TTC549 (cell line): Measurements from ENCODE around the gene AKNAD1.
A peak's percentile ranks its signal among the peaks of the same experiment; 100 is the strongest.
"Not testable (repeated sequence)": the region's sequence is repeated elsewhere in the genome, so short reads cannot be mapped to it uniquely, and the experiment has no call there.

Source experiments
- FAIRE-seq: peaks from 2 replicates; lab custom pipeline; 2012; peaks lifted over from hg19 to GRCh38; lab: Jason Lieb, UNC

The AKNAD1 gene, protein sequence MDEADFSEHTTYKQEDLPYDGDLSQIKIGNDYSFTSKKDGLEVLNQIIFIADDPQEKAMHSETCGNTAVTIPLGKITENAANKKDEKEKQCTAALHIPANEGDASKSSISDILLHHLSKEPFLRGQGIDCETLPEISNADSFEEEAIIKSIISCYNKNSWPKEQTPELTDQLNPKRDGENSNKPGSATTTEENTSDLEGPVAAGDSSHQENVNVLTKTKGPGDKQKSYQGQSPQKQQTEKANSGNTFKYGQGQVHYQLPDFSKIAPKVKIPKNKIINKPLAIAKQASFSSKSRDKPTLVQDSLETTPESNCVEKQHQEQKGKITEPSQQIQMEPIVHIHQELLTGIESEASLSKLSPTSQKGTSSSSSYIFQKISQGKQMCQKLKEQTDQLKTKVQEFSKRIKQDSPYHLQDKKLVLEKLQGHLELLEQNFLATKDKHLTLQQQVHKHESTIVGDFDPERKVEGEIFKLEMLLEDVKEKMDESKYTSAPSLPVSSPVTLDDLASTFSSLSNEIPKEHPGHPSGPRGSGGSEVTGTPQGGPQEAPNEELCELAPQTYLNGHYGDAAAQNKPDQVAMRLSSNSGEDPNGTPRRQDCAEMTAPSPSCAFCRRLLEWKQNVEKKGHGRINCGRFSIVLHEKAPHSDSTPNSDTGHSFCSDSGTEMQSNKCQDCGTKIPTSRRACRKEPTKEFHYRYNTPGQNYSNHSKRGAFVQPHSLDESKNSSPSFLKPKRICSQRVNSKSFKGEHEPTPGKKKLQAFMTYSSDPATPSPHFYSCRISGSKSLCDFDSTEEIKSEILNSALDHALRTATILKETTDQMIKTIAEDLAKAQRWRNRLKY

DNA sequence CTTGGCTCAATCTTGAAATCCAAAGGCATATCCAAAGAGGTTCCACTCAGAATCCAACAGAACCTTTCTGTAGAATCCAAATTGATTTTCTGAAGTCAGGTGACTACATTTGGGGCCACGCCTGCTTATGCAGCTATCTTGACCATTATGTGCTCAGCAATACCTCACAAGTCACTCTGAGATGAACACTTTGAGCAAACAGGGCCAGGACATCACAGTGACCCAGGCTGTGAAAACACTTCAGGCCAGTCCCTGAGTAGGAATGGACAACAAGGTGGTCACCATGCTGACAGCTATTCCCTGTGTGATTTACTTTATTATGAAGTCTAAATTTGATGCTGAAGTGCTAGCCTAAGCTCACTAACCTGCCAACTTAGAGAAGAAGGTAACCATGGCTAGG is at the start of gene AKNAD1:
Gene AKNAD1 (minus strand): TSS at position 101 of the 400 bp plus-strand sequence. CDS start 4,430 bp downstream, outside the sequence.
- FAIRE-seq: no peak

DNA sequence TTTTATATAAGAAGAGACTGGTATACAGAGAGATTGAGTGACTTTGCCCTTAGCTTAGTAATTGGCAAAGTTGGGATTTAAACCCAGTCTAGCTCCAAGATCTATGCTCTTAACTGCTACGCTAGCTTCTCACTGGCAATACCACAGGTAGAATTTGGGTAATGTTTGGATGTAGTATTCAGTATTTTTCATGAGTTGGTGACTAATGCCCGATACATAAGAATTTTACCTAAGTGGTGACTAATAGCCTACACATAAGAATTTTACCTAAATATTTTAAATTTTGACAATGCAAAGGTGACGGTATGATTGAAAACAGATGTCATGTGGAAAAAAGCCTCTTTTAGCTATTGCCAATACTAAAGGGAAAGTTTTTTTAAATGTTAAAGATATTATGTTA is 44.2 kb upstream of the AKNAD1 start:
- FAIRE-seq: no peak

DNA sequence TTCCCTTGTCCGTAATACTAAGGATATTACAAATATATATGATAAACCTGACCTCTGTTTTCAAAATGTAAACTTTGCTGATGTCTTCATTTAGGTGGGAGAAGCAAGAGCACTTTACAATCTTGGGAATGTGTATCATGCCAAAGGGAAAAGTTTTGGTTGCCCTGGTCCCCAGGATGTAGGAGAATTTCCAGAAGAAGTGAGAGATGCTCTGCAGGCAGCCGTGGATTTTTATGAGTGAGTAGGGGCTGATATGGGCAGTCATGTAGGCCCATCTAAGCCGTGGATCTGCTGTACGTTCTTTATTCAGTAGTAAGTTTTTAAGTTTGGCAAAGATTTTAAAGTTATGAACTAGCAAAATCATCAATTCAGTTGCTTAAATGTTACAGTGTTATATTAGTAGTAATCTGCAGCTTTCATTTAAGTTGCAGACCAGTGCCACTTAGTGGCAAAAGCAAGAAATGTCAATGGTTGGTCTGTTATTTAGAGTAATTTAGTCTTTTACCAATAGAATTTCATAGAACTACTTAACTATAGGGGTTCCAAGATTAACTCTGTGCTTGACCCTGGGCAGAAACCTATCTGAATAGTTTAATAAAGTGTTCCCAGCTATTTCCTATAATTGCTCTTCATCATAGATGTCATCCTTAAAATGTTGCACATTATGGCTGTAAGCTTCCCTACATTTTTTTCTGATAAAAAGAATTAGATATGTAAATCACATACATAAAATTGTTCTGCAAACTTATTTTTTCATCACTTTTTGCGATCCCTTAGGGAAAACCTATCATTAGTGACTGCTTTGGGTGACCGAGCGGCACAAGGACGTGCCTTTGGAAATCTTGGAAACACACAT is 41.2 kb upstream of the AKNAD1 start:
- peak; percentile 84 for FAIRE-seq

DNA sequence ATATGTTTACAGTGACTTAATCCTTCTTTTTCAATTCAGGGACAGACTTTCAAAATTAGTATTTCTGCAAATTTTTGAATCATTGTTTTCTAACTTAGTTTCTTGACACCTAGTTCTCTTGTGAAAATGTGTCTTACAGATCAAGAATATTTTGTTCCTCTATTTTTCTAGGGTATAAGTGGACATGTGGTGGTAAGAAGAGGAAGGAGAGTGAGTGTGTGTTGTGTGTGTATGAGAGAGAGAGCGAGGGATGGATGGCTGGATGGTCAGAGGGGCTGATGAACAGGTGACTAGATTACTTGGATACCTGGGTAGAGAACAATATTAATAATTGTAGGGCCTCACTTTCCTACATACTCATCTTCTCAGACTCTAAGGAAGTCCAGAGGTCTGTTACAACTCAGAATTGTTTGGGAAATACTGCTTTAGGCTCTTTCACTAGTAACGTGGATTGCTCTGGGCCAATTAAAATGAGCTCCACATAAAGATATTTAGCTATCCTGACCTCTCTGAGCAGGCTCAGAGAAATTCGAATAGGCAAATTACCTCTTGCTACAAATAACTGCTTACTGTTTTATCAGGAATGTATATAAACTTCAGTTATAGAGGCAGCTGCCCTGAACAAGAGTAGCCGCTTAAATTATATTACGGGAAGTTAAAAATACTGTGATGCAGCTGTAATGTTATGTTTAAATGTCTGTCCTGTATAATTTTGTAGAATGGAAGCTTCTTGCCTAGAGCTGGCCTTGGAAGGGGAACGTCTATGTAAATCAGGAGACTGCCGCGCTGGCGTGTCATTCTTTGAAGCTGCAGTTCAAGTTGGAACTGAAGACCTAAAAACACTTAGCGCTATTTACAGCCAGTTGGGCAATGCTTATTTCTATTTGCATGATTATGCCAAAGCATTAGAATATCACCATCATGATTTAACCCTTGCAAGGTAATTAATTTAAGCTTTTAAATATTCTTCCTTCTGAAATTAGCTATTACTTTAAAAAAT is 39.6 kb upstream of the AKNAD1 start:
- FAIRE-seq: no peak

DNA sequence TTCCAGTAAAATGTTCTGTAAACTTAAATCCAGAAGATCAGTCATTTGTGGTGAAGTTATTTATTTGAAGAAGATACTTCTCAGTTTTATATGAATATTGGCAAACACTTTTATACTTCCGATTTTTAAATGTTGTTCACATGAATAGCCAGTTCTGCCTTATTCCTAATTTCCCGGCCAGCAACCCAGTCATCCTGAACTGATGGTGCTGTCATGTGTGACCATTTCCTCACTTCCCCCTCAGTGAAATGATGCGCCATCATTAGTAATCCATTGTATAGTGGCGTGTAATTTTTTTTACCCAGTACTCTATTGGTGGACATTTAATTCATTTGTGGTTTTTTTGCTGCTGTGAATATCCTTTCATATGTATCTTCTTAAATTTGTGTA is 36.2 kb upstream of the AKNAD1 start:
- no peak for FAIRE-seq

DNA sequence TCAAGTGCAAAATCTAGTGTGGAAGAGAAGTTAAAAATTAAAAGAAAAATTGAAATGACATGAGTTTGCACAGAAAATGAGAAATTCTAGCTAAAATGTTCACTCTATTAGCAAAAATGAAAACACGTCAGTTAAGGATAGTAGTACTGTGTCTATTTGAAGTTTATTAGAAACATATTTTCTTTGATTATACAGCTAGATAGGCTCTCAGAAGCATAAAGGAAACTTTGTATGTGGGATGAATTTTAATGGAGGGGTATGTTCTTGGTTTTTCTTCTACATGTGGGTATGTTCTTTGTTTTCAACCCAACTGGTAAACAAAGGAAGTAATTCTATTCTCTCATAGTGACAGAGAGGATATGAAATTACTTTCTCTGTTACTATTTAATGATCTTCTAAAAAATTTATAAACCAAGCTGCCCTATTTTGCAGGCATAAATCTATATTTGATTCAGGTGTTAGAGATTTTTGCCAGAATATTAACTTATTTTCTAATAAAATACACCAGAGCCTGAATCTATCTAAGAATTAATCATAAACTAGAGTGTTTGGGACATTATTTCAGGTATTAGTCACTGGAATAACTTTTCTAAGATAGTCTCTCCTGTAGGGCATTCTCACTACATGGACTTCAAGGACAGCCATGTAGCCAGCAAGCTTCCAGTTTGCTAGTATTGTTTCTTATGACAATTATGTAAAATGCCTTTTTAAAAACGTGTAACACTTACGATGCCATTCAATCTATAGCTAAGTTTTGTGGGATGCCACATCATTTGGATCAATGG is 35.7 kb upstream of the AKNAD1 start:
- FAIRE-seq: no peak

DNA sequence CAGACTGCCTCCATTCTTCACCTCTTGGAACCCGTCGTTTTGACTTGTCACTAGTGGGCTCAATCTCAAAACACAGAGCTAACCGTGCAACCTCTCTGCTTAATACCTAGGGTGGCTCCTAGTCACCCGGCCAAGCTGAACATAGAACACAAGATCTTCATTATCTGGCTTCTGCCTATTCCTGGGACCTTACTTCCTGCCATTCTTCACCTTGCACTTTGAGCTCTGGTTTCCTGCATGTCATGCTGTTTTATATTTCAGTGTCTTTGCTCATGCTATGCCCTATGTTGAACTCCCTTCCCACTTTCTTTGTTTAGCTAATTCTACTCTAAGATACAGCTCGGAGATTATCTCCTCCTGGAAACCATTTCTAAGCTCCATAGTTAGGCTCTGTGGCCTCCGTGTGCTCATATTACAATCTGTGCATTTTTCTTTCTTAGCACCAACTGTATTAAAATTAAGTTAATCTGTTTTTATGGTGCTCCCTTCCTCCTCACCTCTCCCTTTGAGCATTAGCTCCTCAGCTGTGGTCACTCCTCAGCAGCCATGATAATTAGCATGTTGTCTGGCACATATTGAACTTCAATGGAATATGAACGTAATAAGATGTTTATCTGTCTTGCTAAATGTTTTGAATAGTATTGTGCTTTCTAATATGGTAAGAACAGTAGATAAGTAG is 33.0 kb upstream of the AKNAD1 start:
- no peak for FAIRE-seq

DNA sequence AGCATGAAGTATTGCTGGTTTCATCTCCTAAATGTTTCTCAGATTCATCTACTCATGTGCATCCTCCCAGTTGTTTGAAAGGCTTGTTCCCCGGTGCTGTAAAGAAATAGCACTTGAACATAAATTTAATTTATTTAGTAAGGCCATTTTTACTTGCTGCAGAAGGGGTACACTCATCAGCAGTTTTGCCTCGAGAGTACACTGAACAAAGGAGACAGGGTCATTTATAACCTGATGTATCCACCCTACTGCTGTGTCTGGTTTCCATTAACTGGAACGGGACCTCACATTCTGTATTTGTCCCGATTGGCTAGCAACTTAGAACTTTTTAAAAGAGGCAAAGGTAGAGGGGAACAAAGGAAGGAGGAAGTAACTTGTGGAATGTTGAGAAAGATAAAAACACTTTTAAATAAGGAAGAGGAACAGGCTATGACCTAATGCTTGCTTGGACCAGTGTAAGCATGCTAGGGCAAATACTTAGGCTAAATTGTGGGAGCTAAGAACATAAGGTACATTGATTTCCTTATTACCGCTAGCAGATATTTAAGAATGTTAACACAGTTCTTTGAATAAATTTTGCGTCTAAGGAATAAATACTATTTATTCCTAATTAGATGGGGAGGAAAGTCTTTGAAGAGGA is 32.2 kb upstream of the AKNAD1 start:
- not testable (repeated sequence) for FAIRE-seq

DNA sequence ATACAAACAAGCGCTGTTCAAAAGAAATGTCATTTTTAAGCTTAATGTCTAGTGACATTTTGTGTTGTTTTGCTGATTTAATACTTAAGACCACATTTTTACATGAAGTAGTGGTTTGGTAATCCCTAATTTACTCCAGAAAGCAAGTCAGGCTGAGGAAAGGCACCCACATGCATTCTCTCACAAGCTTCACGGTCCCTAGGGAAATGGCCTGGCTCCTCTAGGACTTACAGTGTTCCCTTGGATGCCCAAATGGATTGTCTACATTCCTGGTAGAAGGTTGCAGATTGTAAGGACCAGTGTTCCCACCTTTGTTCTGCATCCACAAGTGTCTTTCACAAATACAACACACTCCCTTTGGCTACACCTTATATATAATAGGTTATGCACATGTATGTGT is 29.4 kb upstream of the AKNAD1 start:
- no peak for FAIRE-seq

DNA sequence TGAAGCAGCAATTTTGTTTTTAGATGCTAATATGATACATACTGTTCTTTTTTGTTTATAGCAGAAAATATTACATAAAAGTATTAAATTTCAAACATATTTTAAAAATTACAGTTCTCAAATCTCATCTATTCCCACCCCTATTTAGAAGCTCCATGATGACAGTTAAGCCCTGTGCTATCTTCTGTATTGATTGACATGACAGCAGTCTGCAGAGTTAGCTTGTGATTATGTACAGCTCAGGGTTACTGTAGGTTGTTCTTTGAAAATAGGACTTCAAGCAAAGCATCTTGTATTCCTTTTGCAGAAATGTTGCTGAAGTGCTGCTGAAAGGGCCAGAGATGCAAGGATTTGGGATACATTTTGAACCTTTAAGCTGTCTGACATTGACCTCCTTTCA is 28.1 kb upstream of the AKNAD1 start:
- no peak for FAIRE-seq

DNA sequence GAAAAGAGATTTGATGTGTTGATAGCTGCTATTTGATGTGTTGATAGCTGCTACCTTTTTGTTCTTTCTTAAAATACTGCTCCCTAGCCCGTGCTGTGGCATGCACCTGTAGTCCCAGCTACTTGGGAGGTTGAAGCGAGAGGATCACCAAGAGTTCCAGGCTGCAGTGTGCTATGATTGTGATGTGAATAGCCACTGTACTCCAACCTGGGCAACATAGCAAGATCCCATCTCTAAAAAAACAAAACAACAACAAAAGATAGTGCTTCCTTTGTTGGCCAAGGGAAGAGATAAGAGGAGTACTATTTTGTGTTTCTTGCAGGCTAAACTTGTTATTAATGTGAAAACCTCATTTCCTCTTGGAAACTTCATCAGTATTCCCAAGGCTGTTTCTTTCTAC is 25.9 kb upstream of the AKNAD1 start:
- no peak for FAIRE-seq

DNA sequence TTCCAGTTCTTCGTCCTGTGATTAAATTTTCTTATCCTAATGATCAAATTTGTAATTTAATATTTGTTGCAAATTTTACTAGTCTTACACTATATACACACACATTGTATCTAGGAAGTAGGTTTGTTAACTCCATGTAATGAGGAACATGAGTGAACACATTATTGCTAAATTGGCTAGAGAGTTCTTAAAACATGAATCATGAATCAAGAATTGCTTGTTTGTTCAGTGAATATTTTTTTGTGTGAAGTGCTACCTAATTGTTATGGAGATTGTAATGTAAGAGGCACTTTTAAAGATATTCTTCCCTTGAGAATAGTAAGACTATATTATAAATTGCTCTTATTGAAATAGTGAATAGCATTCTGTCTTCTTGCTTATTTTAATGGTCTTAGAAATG is 24.5 kb upstream of the AKNAD1 start:
- no peak for FAIRE-seq

DNA sequence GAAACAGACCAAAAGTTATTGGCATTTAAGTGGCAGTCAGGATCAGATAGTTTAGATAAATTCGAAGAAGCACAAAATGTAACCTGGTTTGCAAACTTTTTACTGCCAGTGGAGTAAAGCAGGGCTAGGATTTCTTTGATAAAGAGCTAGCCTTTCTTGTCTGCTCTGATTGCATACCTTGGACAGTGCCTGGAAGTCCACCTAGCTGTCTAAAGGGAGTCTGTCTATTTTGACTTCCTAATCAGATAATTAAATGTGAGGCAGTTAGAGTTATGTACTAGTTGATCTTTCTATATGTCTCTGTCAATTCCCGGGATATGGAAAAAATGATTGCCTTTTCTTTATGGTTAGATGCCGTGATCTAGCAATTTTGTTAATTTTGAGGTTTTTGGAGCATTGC is 24.0 kb upstream of the AKNAD1 start:
- FAIRE-seq: no peak

DNA sequence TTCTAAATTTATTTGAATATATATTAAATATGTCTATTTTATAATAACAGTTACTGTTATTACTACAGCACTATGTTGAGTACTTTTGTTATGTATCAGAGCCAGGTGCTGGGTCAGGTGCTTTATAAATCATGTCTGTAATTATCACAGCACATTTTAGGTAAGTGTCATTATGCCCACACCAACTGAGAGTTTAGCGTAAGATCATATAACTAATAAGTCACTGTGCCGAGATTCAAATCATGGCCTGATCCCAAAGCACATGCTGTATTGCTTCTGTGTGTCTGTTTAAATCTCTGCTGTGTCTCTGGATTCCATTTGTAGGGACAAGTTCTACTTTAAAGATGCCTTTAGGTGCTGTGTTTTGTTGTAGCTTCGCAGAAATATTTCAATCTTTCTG is 21.8 kb upstream of the AKNAD1 start:
- FAIRE-seq: no peak

DNA sequence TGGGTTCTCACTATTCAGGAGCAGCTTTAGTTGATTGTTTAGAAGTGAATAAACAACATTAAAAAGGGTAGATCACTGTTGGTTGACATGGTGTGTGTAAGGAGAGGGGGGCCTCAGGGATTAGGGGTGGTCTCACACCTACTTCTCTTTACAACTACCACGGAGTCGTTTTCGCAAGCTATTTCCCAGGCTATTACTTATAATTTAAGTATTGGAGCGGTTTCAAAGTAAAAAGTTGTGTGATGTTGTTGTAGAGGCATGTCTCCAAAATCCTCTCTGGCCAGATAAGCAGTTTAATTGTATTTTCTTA is 21.2 kb upstream of the AKNAD1 start:
- FAIRE-seq: no peak

DNA sequence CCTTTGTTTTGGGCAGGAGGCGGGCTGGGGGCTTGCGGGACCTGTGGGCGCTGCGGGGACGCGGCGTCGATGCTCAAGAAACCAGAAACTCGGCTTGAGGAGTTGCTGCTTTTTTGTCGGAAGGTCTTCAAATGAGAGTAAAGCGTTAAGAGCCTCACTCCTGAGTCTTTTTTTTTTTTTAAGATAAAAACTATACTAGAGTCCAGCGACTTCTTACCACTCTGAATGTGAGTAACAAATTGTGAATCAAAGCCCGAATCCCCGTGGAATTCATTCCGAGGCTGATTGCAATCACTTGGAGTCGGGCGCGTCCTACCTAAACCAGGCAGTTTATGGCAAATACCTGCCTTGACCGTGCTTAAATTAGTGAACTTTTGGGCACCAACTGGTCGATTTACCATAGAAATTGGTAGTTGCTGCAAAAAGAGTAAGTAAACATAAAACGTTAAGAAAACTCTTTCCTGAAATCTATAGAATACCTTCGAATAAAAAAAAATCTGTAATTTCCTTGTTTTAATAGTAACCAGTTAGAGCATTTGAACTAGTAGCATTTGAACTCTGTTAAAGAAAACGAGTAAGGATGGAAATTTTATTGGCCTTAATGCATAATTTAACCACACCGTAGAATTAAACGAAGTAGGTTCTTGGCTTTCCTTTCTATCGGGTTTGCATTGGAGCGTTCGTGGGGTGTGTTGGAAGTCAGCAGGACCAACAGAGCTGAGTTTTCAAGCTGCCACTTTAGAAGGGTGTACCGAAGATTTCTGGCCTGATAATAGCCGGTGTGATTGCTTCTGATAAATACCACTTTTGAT is 20.7 kb upstream of the AKNAD1 start:
- FAIRE-seq: no peak

DNA sequence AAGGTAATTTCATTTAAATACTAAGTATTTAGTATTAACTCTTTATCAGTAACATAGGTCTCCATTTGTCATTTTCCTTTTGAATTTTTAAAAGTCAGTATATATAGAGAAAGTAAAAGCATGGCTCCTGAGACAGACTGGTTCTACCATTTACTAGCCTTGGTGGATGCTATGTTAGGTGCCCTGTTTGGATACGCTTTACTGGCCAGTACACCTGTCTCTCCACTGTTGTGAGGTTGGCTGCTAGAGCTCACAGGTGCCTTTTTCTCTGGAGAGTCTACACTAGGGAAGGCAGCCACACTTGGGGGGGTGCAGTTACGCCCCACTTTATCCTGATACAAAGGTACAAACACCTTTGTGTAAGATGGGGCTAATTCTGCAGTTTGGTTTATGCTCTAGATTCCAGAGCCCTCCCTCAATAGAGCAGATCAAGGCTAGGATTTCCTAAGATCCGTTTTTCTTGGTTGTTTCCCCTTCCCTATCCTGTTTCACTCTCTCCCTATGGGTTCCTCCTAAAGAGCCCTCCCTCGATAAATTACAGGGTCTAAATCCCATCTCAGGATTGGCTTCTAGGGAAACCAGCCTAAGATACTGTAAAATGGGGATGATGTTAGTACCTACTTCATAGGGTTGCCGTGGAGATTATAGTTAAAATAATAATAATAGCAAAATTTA is 14.3 kb upstream of the AKNAD1 start:
- no peak for FAIRE-seq

DNA sequence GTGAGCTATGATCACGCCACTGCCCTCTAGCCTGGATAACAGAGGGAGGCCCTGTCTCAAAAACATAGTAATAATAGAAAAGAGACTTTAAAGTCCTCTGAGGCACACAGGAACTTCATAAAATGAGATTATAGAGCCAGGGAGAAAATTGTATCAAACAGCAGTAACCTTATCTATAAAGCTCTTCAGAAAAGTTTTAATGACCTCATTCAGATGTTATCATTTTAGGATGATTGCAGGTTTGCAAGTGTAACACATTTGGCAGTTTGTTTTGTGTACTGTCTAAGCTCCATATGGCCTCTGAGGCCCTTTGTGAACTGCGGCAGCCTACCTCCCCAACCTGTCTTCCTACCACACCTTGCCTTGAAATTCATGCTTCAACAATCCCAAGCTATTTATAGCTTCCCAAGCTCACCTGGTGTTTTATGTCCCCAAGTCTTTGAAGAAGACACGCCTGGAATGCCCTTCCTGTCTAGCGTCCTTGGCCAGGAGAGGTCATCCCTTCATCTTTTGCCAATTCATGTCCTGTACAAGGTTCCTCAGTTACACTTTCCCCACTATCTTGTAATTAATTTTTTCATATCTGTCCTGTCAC is 8.5 kb upstream of the AKNAD1 start:
- no peak for FAIRE-seq
